ENCODE results near the gene CRMP1. TPM values are rescaled to one million over a fixed set of nuclear protein-coding genes. Genes with fewer than 3 reads are reported as not detected.

Gene CRMP1
- total and polyA plus RNA-seq, 9 of the 15 experiments (the other 6 are each of a cell fraction or from before 2014, with no cell fraction given): 0.03 to 0.04 TPM; not detected in 7

GRCh38 chr4:5814421-5814820, 78.5 kb downstream of the CRMP1 start (continued):
- TF ChIP-seq FOXA1 (IDR thresholded peaks at IDR 0.05; ENCODE audit: borderline replicate concordance): no peak

GRCh38 chr4:5813882-5814255, 79.0 kb downstream of the CRMP1 start:
- Histone ChIP-seq H3K27ac (ENCODE audit: extremely low read depth, low read depth, low read length) (no peak overlapping the region), H3K9me3 (replicated peaks; ENCODE audit: control insufficient read depth, insufficient read depth, low read depth, low read length) (no peaks in the 10 kb centered on the region), H3K9ac (ENCODE audit: insufficient read depth in 1 of 2, low read depth in 2 of 2, low read length in 2 of 2) (no peak overlapping the region), H3K4me1 (replicated peaks in 1 of 2; ENCODE audit: control insufficient read depth in 2 of 2, insufficient read depth in 2 of 2, low read length in 2 of 2) (no peaks in the 10 kb centered on the region), H3K27me3 (ENCODE audit: control insufficient read depth in 2 of 2, insufficient read depth in 2 of 2, low read length in 2 of 2) (no peaks in the 10 kb centered on the region; a peak in 1 of 5 replicates), H3K36me3 (ENCODE audit: control insufficient read depth, insufficient read depth, low read length) (no peaks in the 10 kb centered on the region), H3K79me2 (ENCODE audit: control insufficient read depth, insufficient read depth, low read length) (no peaks in the 10 kb centered on the region), H2AFZ (ENCODE audit: low read depth, low read length) (no peak overlapping the region), H3K4me2 (ENCODE audit: insufficient read depth, low read length) (no peak overlapping the region), H3K4me3 (no peak overlapping the region), H4K20me1 (replicated peaks; ENCODE audit: control insufficient read depth, insufficient read depth, low read length) (no peaks in the 10 kb centered on the region), H3K9me1 (ENCODE audit: control insufficient read depth, insufficient read depth, low read length) (no peaks in the 10 kb centered on the region)
- ChIA-PET CTCF (ENCODE audit: low intra/inter-chr PET ratio) (interaction anchor here (0.6 to 1.6 kb wide), 2 partner anchors 10 to 413 kb away, joined by 3 to 4 read pairs; no protein-coding TSS in a partner anchor), POLR2A (no interaction called here)
- TF ChIP-seq ZNF274 (IDR thresholded peaks at IDR 0.05; ENCODE audit: borderline replicate concordance, low read depth, low read length) (no peak), ZNF77 (CRISPR knock-in tag; IDR thresholded peaks at IDR 0.05) (no peak), AFF4 (CRISPR knock-in tag; IDR thresholded peaks at IDR 0.05) (no peak), IFI16 (CRISPR knock-in tag; IDR thresholded peaks at IDR 0.05) (no peak), ZNF197 (CRISPR knock-in tag; IDR thresholded peaks at IDR 0.05; ENCODE audit: low read depth) (no peak), ZNF695 (CRISPR knock-in tag; IDR thresholded peaks at IDR 0.05) (no peak), ZBTB33 (CRISPR knock-in tag; IDR thresholded peaks at IDR 0.05) (no peak), NCOR1 (IDR thresholded peaks at IDR 0.05) (no peak), JUN (IDR thresholded peaks at IDR 0.05; ENCODE audit: borderline replicate concordance, low read depth, low read length) (no peak), JUN (CRISPR knock-in tag; IDR thresholded peaks at IDR 0.05; ENCODE audit: borderline replicate concordance) (no peak)
- in situ Hi-C loops (cut with MboI) (loop anchor here (25.0 kb wide), 1 partner anchor 1327 kb away; no protein-coding TSS in a partner anchor), intact Hi-C loops (cut with micrococcal nuclease) (loop anchor here (5.0 kb wide), 2 partner anchors 422 to 817 kb away; no protein-coding TSS in a partner anchor)
- WGBS (ENCODE audit: insufficient coverage, low coverage, missing lambda C conversion rate): 13% methylated on average over 4 of the region's 7 CpGs
- FAIRE-seq (no peak), DNase-seq (ENCODE audit: extremely low read depth in 1 of 4, low spot score in 3 of 4) (no peak), ATAC-seq (no peak)
- BruUV-seq (replicated peaks): no TSS peak
